ENCODE results near the gene LPCAT4. TPM values are rescaled to one million over a fixed set of nuclear protein-coding genes. Genes with fewer than 3 reads are reported as not detected.

The LPCAT4 gene
- total and polyA plus RNA-seq, 9 of the 15 experiments (the other 6 are each of a cell fraction or from before 2014, with no cell fraction given), result 7.3 to 34.3 (median 14.4) TPM

- TF ChIP-seq NR2C2 (CRISPR knock-in tag; IDR thresholded peaks at IDR 0.05), result no peak; the same call in 1 of the 2 replicates
- TF ChIP-seq NR2C2 (tag; IDR thresholded peaks at IDR 0.05), result peak; percentile 74
- TF ChIP-seq SMARCA5 (IDR thresholded peaks at IDR 0.05), result no peak
- peak; percentile 99 for TF ChIP-seq ETV1 (tag; conservative IDR thresholded peaks at IDR 0.05; ENCODE audit: low read depth)
- no peak for TF ChIP-seq ZNF146 (CRISPR knock-in tag; IDR thresholded peaks at IDR 0.05; ENCODE audit: unreplicated experiment)
- TF ChIP-seq POLR2G (IDR thresholded peaks at IDR 0.05; ENCODE audit: low read depth, low read length), result peak; percentile 73
- TF ChIP-seq E4F1 (CRISPR knock-in tag; IDR thresholded peaks at IDR 0.05; ENCODE audit: borderline replicate concordance), result no peak
- peak; percentile 90 to 98 for TF ChIP-seq ETV6 (IDR thresholded peaks at IDR 0.05; ENCODE audit: borderline replicate concordance in 1 of 2, low read depth in 2 of 2, low read length in 1 of 2)
- TF ChIP-seq ETV6 (CRISPR knock-in tag; IDR thresholded peaks at IDR 0.05; ENCODE audit: borderline replicate concordance), result no peak
- peak; percentile 22; the same call in 1 of the 2 replicates for TF ChIP-seq ZNF12 (CRISPR knock-in tag; IDR thresholded peaks at IDR 0.05)
- TF ChIP-seq NCOA6 (IDR thresholded peaks at IDR 0.05), result no peak
- TF ChIP-seq ZNF655 (CRISPR knock-in tag; IDR thresholded peaks at IDR 0.05), result no peak
- no peak for TF ChIP-seq ZNF561 (CRISPR knock-in tag; conservative IDR thresholded peaks at IDR 0.05)
- no peak for TF ChIP-seq NFYB (IDR thresholded peaks at IDR 0.05; ENCODE audit: extremely low read depth, insufficient read length)
- TF ChIP-seq ZNF280A (IDR thresholded peaks at IDR 0.05; ENCODE audit: low read depth, partially characterized antibody), result peak; percentile 9
- no peak for TF ChIP-seq SREBF1 (IDR thresholded peaks at IDR 0.05; ENCODE audit: borderline replicate concordance, low read depth, low read length)
- TF ChIP-seq CCAR2 (IDR thresholded peaks at IDR 0.05; ENCODE audit: low read depth, low read length), result no peak
- TF ChIP-seq KLF6 (CRISPR knock-in tag; IDR thresholded peaks at IDR 0.05; ENCODE audit: borderline replicate concordance), result no peak
- no peak for TF ChIP-seq ARID3B (CRISPR knock-in tag; IDR thresholded peaks at IDR 0.05; ENCODE audit: borderline replicate concordance)
- TF ChIP-seq RFX7 (CRISPR knock-in tag; IDR thresholded peaks at IDR 0.05), result no peak
Observed at GRCh38 chr15:34342737-34343575, 24.0 kb downstream of the LPCAT4 start, which contains the start of the genes NOP10 and NUTM1 (continued).

Measured in K562 (cell line).